Mesothelial cell of epicardium (in vitro differentiated cells): Measurements from ENCODE around the gene THOC7. TPM values are rescaled to one million over a fixed set of nuclear protein-coding genes. Genes with fewer than 3 reads are reported as not detected.

Experiments used
- DNase-seq, 2 experiments: peaks; one replicate each; pipeline ENCODE4 v3.0.0; 2021; ENCODE audit warnings: low spot score in 2 of 2; ENCODE audit not compliant: unreplicated experiment in 2 of 2
- H3K27ac Mint-ChIP-seq: 2 replicates; pipeline ENCODE4 v1.8.0; 2021; ENCODE audit warnings: mixed read lengths
- H3K27me3 Mint-ChIP-seq: 2 replicates; pipeline ENCODE4 v1.8.0; 2021; ENCODE audit warnings: low read depth, mixed read lengths
- H3K36me3 Mint-ChIP-seq: 2 replicates; pipeline ENCODE4 v1.8.0; 2021; ENCODE audit warnings: mixed read lengths
- H3K4me1 Mint-ChIP-seq: 2 replicates; pipeline ENCODE4 v1.8.0; 2021; ENCODE audit warnings: mixed read lengths
- H3K4me3 Mint-ChIP-seq: 2 replicates; pipeline ENCODE4 v1.8.0; 2021; ENCODE audit warnings: mild to moderate bottlenecking, moderate library complexity, mixed read lengths
- H3K9me3 Mint-ChIP-seq: 2 replicates; pipeline ENCODE4 v1.8.0; 2021; ENCODE audit warnings: mixed read lengths
- CTCF ChIP-seq: fragments of 200-600 bp; sonication (generic); IDR thresholded peaks from one replicate; pipeline ENCODE4 v1.5.0; 2021; ENCODE audit warnings: antibody characterized with exemption; ENCODE audit not compliant: unreplicated experiment
- total RNA-seq: library from RNA; stranded (reverse); gene quantifications from 3 replicates; pipeline ENCODE4 v1.2.1, GENCODE V29; 2021

Gene THOC7
- total RNA-seq, 1 donor from 2014 or later = 42.6 TPM

GRCh38 chr3:63869940-63870614 lies 6.5 kb upstream of the THOC7 start:
- Mint-ChIP-seq H3K36me3 (peaks cover 8% of the 10 kb centered on the region), H3K27me3 (no peaks in the 10 kb centered on the region), H3K9me3 (no peaks in the 10 kb centered on the region), H3K4me1 (peaks cover 8% of the 10 kb centered on the region), H3K4me3 (no peak overlapping the region), H3K27ac (no peak overlapping the region)
- DNase-seq = no peak
- no peak for TF ChIP-seq CTCF

- peaks cover 8% of the 10 kb centered on the region for H3K36me3 Mint-ChIP-seq
- no peaks in the 10 kb centered on the region for H3K9me3 Mint-ChIP-seq
- no peak for TF ChIP-seq CTCF
- no peaks in the 10 kb centered on the region for H3K27me3 Mint-ChIP-seq
- DNase-seq = no peak
- H3K27ac Mint-ChIP-seq = no peak overlapping the region
- no peak overlapping the region for H3K4me3 Mint-ChIP-seq
- peaks cover 20% of the 10 kb centered on the region for H3K4me1 Mint-ChIP-seq
Observed at GRCh38 chr3:63867225-63867624, 3.6 kb upstream of the THOC7 start.

GRCh38 chr3:63864965-63865327 lies 1.3 kb upstream of the THOC7 start:
- Mint-ChIP-seq H3K4me1 (peaks cover 23% of the 10 kb centered on the region), H3K27ac (peak overlapping the region; percentile 89), H3K27me3 (no peaks in the 10 kb centered on the region), H3K9me3 (no peaks in the 10 kb centered on the region), H3K4me3 (peak overlapping the region; percentile 86), H3K36me3 (peaks cover 8% of the 10 kb centered on the region)
- DNase-seq = no peak
- no peak for TF ChIP-seq CTCF

GRCh38 chr3:63864008-63864964 lies 681 bp upstream of the THOC7 start:
- peak overlapping the region; percentile 86 for H3K4me3 Mint-ChIP-seq
- no peaks in the 10 kb centered on the region for H3K9me3 Mint-ChIP-seq
- no peak for TF ChIP-seq CTCF
- peak overlapping the region; percentile 89 for H3K27ac Mint-ChIP-seq
- H3K4me1 Mint-ChIP-seq = peaks cover 28% of the 10 kb centered on the region
- no peaks in the 10 kb centered on the region for H3K27me3 Mint-ChIP-seq
- H3K36me3 Mint-ChIP-seq = peaks cover 8% of the 10 kb centered on the region
- DNase-seq = peak; percentile 21 to 44

- peaks cover 35% of the 10 kb centered on the region for H3K4me1 Mint-ChIP-seq
- H3K36me3 Mint-ChIP-seq = peaks cover 5% of the 10 kb centered on the region
- H3K27ac Mint-ChIP-seq = peak overlapping the region; percentile 97
- H3K4me3 Mint-ChIP-seq = peak overlapping the region; percentile 94
- no peak for DNase-seq
- no peaks in the 10 kb centered on the region for H3K9me3 Mint-ChIP-seq
- TF ChIP-seq CTCF = no peak
- H3K27me3 Mint-ChIP-seq = no peaks in the 10 kb centered on the region
Observed at GRCh38 chr3:63862804-63863149, 828 bp downstream of the THOC7 start.
